H9 (cell line): ENCODE data around the gene IGF1R. TPM values are rescaled to one million over a fixed set of nuclear protein-coding genes. Genes with fewer than 3 reads are reported as not detected.

Experiments
- DNase-seq: peaks from one replicate; pipeline ENCODE4 v3.0.0-alpha.2; 2017
- H2AFZ ChIP-seq: one replicate; pipeline ENCODE4 v1.6.1; 2013; ENCODE audit warnings: mild to moderate bottlenecking, low read length, control low read depth, moderate library complexity
- H2AK5ac ChIP-seq: 2 replicates; pipeline ENCODE4 v1.6.1; 2013; ENCODE audit warnings: low read length, control low read depth, mixed read lengths; ENCODE audit not compliant: insufficient read length
- H2BK120ac ChIP-seq: one replicate; pipeline ENCODE4 v1.6.1; 2013; ENCODE audit warnings: low read depth, mild to moderate bottlenecking, low read length, control low read depth, inconsistent platforms; ENCODE audit not compliant: poor library complexity, severe bottlenecking
- H2BK12ac ChIP-seq: 2 replicates; pipeline ENCODE4 v1.6.1; 2013; ENCODE audit warnings: low read length, control low read depth, mixed read lengths, low read depth; ENCODE audit not compliant: insufficient read length
- H2BK15ac ChIP-seq: 2 replicates; pipeline ENCODE4 v1.6.1; 2013; ENCODE audit warnings: low read depth, low read length, control low read depth
- H2BK20ac ChIP-seq: one replicate; pipeline ENCODE4 v1.6.1; 2013; ENCODE audit warnings: low read depth, mild to moderate bottlenecking, low read length, control low read depth, inconsistent platforms; ENCODE audit not compliant: poor library complexity, severe bottlenecking
- H2BK5ac ChIP-seq: 2 replicates; pipeline ENCODE4 v1.6.1; 2013; ENCODE audit warnings: low read length, control low read depth, mixed read lengths; ENCODE audit not compliant: insufficient read length
- H3K14ac ChIP-seq: 2 replicates; pipeline ENCODE4 v1.6.1; 2013; ENCODE audit warnings: low read length, control low read depth; ENCODE audit not compliant: insufficient read depth
- H3K18ac ChIP-seq: 2 replicates; pipeline ENCODE4 v1.6.1; 2013; ENCODE audit warnings: low read depth, mild to moderate bottlenecking, mixed read lengths, low read length, control low read depth; ENCODE audit not compliant: insufficient read length
- H3K23ac ChIP-seq: 2 replicates; pipeline ENCODE4 v1.6.1; 2013; ENCODE audit warnings: low read length, control low read depth, mixed read lengths, low read depth; ENCODE audit not compliant: insufficient read length
- H3K23me2 ChIP-seq: 2 replicates; pipeline ENCODE4 v1.6.1; 2013; ENCODE audit warnings: low read depth, mild to moderate bottlenecking, mixed read lengths, low read length, control low read depth; ENCODE audit not compliant: insufficient read length, poor library complexity, severe bottlenecking
- H3K27ac ChIP-seq: 2 replicates; pipeline ENCODE4 v1.5.1; 2013; ENCODE audit warnings: low read length, control low read depth, mixed read lengths, low read depth; ENCODE audit not compliant: insufficient read length
- H3K27me3 ChIP-seq: 2 replicates; pipeline ENCODE4 v1.6.1; 2013; ENCODE audit warnings: low read length, control low read depth, inconsistent platforms; ENCODE audit not compliant: insufficient read depth
- H3K4ac ChIP-seq: 2 replicates; pipeline ENCODE4 v1.6.1; 2013; ENCODE audit warnings: low read depth, mild to moderate bottlenecking, control low read depth, inconsistent platforms, low read length, moderate library complexity
- H3K4me1 ChIP-seq: 2 replicates; pipeline ENCODE4 v1.6.1; 2013; ENCODE audit warnings: low read length, control low read depth, inconsistent platforms; ENCODE audit not compliant: insufficient read depth
- H3K4me2 ChIP-seq: 2 replicates; pipeline ENCODE4 v1.6.1; 2013; ENCODE audit warnings: low read length, control low read depth, mixed read lengths; ENCODE audit not compliant: insufficient read length, insufficient read depth
- H3K56ac ChIP-seq: 2 replicates; pipeline ENCODE4 v1.6.1; 2013; ENCODE audit warnings: low read depth, mild to moderate bottlenecking, mixed read lengths, low read length, control low read depth; ENCODE audit not compliant: insufficient read length
- H3K79me1 ChIP-seq: 2 replicates; pipeline ENCODE4 v1.6.1; 2013; ENCODE audit warnings: low read depth, mild to moderate bottlenecking, moderate library complexity, low read length, control low read depth, inconsistent platforms; ENCODE audit not compliant: insufficient read depth, poor library complexity, severe bottlenecking
- H3K79me2 ChIP-seq: 2 replicates; pipeline ENCODE4 v1.6.1; 2013; ENCODE audit warnings: low read length, control low read depth, inconsistent platforms; ENCODE audit not compliant: insufficient read depth
- H3K9ac ChIP-seq: 2 replicates; pipeline ENCODE4 v1.6.1; 2013; ENCODE audit warnings: low read length, control low read depth, mixed read lengths; ENCODE audit not compliant: insufficient read length; ENCODE audit errors: extremely low read depth
- H3K9me3 ChIP-seq: one replicate; pipeline ENCODE4 v1.6.1; 2013; ENCODE audit warnings: low read depth, low read length, inconsistent platforms; ENCODE audit not compliant: control insufficient read depth
- H3T11ph ChIP-seq: one replicate; pipeline ENCODE4 v1.6.1; 2013; ENCODE audit warnings: mild to moderate bottlenecking, low read length, control low read depth, inconsistent platforms
- H4K20me1 ChIP-seq: one replicate; pipeline ENCODE4 v1.6.1; 2013; ENCODE audit not compliant: control insufficient read depth, insufficient read length, insufficient read depth
- H4K5ac ChIP-seq: 2 replicates; pipeline ENCODE4 v1.6.1; 2013; ENCODE audit warnings: low read depth, mild to moderate bottlenecking, mixed read lengths, low read length, control low read depth; ENCODE audit not compliant: insufficient read length
- H4K8ac ChIP-seq: replicated peaks from 2 replicates; pipeline ENCODE4 v1.6.1; 2013; ENCODE audit warnings: low read length, control low read depth, mixed read lengths, low read depth; ENCODE audit not compliant: insufficient read length
- H4K91ac ChIP-seq: 2 replicates; pipeline ENCODE4 v1.6.1; 2013; ENCODE audit warnings: low read depth, mild to moderate bottlenecking, moderate library complexity, mixed read lengths, low read length, control low read depth; ENCODE audit not compliant: insufficient read length
- H3K27ac Mint-ChIP-seq, 3 experiments: 2 replicates in 2 of 3; 3 replicates in 1 of 3; pipeline ENCODE4 v1.8.0; 2020 to 2021; ENCODE audit warnings: mixed read lengths in 3 of 3, mild to moderate bottlenecking in 1 of 3, moderate library complexity in 1 of 3
- H3K27me3 Mint-ChIP-seq: 2 replicates; pipeline ENCODE4 v1.8.0; 2021; ENCODE audit warnings: low read depth, mild to moderate bottlenecking, moderate library complexity, mixed read lengths
- H3K36me3 Mint-ChIP-seq, 3 experiments: 2 replicates in 2 of 3; 3 replicates in 1 of 3; pipeline ENCODE4 v1.8.0; 2020 to 2021; ENCODE audit warnings: low read depth in 3 of 3, mixed read lengths in 3 of 3; ENCODE audit not compliant: insufficient read depth in 1 of 3
- H3K4me1 Mint-ChIP-seq, 2 experiments: 2 replicates each; pipeline ENCODE4 v1.8.0; 2020; ENCODE audit warnings: mixed read lengths in 2 of 2
- H3K4me3 Mint-ChIP-seq, 2 experiments: 2 replicates in 1 of 2; 3 replicates in 1 of 2; pipeline ENCODE4 v1.8.0; 2020 to 2021; ENCODE audit warnings: mild to moderate bottlenecking in 2 of 2, mixed read lengths in 2 of 2, moderate library complexity in 1 of 2
- H3K9me3 Mint-ChIP-seq, 2 experiments: 2 replicates in 1 of 2; 3 replicates in 1 of 2; pipeline ENCODE4 v1.8.0; 2020; ENCODE audit warnings: mild to moderate bottlenecking in 2 of 2, mixed read lengths in 2 of 2, moderate library complexity in 1 of 2
- WGBS: extraction: QIAGEN DNeasy Blood & Tissue Kit; methylation state at CpG from one replicate; pipeline ENCODE4 v1.1.7; 2013; ENCODE audit warnings: missing lambda C conversion rate, low lambda C conversion rate, mixed read lengths; ENCODE audit not compliant: insufficient read length; ENCODE audit errors: extremely low coverage; 5-methylcytosine and 5-hydroxymethylcytosine counted together
- total RNA-seq: library from RNA; stranded (reverse); gene quantifications from 2 replicates; pipeline ENCODE4 v1.2.1, GENCODE V29; 2021
- TF ChIP-seq, protein P1 (sequence below): fragments of 200-600 bp; sonication (generic); conservative IDR thresholded peaks from 3 replicates; pipeline ENCODE4 v1.8.0; 2021; ENCODE audit warnings: antibody characterized with exemption, mild to moderate bottlenecking

Gene IGF1R
- total RNA-seq, 1 experiment from 2014 or later = 70.0 TPM

DNA sequence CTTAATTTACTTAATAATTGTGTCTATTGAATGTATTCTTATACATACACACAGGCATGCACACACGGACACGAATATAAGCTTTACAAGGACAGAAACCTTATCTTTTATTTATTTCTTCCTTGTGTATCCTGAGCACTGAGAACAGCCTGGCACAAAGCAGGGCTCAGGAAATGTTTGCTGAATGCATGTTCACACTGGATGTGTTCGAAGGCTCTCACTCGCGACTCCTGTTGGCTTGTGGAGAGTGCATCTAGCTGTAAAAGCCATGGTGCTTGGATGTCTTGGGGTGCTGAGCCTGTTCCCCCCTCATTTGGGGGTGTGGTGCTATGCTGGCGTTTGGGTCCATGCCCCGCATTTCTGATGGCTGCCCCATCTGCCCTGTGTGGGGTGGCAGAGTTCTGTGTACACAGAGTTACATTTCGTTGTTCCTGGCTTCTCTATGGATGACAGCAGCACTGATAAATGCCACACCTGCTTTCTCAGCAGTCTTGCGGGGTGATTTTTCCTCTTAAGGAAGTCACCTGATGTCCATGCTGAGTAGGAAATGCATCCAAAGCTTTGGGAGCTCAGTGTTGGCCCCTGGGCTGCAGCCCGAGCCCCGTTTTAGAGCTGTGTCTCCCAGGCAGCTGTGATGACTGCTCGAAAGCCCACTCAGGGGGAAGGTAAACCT lies 148.5 kb downstream of the IGF1R start:
- WGBS = no CpG with 5 or more reads among the region's 12 CpGs
- H4K5ac ChIP-seq = no peak overlapping the region
- H2AFZ ChIP-seq = no peak overlapping the region
- Mint-ChIP-seq H3K27me3 (peaks cover 1% of the 10 kb centered on the region; the same call in 1 of the 2 replicates), H3K36me3 (no peaks in the 10 kb centered on the region), H3K9me3 (no peaks in the 10 kb centered on the region; a peak in 1 of 5 replicates), H3K27ac (no peak overlapping the region; a peak in 1 of 7 replicates), H3K4me3 (no peak overlapping the region; a peak in 1 of 5 replicates), H3K4me1 (peaks cover 87 to 89% of the 10 kb centered on the region in 2 experiments)
- H3K23me2 ChIP-seq = peaks cover 8% of the 10 kb centered on the region
- peaks cover 5% of the 10 kb centered on the region for H3K79me1 ChIP-seq
- no peak overlapping the region for H3K14ac ChIP-seq
- no peaks in the 10 kb centered on the region for H3K9me3 ChIP-seq
- H2BK120ac ChIP-seq = no peak overlapping the region
- no peak overlapping the region for H3K23ac ChIP-seq
- H4K8ac ChIP-seq = no peak overlapping the region
- H2BK20ac ChIP-seq = no peak overlapping the region
- H3K4me1 ChIP-seq = peaks cover 27% of the 10 kb centered on the region
- H3K56ac ChIP-seq = no peak overlapping the region
- TF ChIP-seq, protein P1, sequence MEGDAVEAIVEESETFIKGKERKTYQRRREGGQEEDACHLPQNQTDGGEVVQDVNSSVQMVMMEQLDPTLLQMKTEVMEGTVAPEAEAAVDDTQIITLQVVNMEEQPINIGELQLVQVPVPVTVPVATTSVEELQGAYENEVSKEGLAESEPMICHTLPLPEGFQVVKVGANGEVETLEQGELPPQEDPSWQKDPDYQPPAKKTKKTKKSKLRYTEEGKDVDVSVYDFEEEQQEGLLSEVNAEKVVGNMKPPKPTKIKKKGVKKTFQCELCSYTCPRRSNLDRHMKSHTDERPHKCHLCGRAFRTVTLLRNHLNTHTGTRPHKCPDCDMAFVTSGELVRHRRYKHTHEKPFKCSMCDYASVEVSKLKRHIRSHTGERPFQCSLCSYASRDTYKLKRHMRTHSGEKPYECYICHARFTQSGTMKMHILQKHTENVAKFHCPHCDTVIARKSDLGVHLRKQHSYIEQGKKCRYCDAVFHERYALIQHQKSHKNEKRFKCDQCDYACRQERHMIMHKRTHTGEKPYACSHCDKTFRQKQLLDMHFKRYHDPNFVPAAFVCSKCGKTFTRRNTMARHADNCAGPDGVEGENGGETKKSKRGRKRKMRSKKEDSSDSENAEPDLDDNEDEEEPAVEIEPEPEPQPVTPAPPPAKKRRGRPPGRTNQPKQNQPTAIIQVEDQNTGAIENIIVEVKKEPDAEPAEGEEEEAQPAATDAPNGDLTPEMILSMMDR = no peak
- H3T11ph ChIP-seq = no peak overlapping the region
- H3K27me3 ChIP-seq = no peaks in the 10 kb centered on the region
- no peaks in the 10 kb centered on the region for H4K20me1 ChIP-seq
- no peak for DNase-seq
- no peak overlapping the region for H4K91ac ChIP-seq
- no peak overlapping the region for H3K4ac ChIP-seq
- no peak overlapping the region for H2BK5ac ChIP-seq
- H2BK12ac ChIP-seq = no peak overlapping the region
- no peak overlapping the region for H2BK15ac ChIP-seq
- peaks cover 43% of the 10 kb centered on the region; the same call in 1 of the 2 replicates for H3K79me2 ChIP-seq
- H3K4me2 ChIP-seq = no peak overlapping the region
- H3K18ac ChIP-seq = no peak overlapping the region
- no peak overlapping the region for H3K27ac ChIP-seq
- no peak overlapping the region for H3K9ac ChIP-seq
- H2AK5ac ChIP-seq = no peak overlapping the region
